CD8-positive, alpha-beta memory T cell (primary cell): ENCODE results near the gene EPS8L3. TPM values are rescaled to one million over a fixed set of nuclear protein-coding genes. Genes with fewer than 3 reads are reported as not detected.

Experiments
- CTCF ChIA-PET: fragments of 350-600 bp; sonication (Branson Sonifier 250); formaldehyde crosslinking; loops from one replicate; lab custom pipeline; 2021; ENCODE audit warnings: antibody characterized with exemption; lab: Charles Lee
- POLR2A ChIA-PET: fragments of 350-600 bp; sonication (Branson Sonifier 250); formaldehyde crosslinking; loops from one replicate; lab custom pipeline; 2021; ENCODE audit warnings: antibody characterized with exemption; lab: Charles Lee
- DNase-seq, 5 donors: peaks; one replicate each; pipeline versions ENCODE4 v3.0.0 to v3.0.0-alpha.2; 2020 to 2022; ENCODE audit warnings: mixed read lengths in 1 of 5
- H3K27ac ChIP-seq: one replicate; pipeline ENCODE4 v1.7.0; 2013; ENCODE audit warnings: low read depth, mild to moderate bottlenecking, low read length, moderate library complexity
- H3K27me3 ChIP-seq: 2 replicates; pipeline ENCODE4 v1.7.0; 2013; ENCODE audit warnings: low read length, mild to moderate bottlenecking; ENCODE audit not compliant: insufficient read depth, poor library complexity, severe bottlenecking
- H3K36me3 ChIP-seq: 2 replicates; pipeline ENCODE4 v1.7.0; 2013; ENCODE audit warnings: mild to moderate bottlenecking, low read length, moderate library complexity; ENCODE audit not compliant: insufficient read depth
- H3K4me1 ChIP-seq: 2 replicates; pipeline ENCODE4 v1.7.0; 2013; ENCODE audit warnings: mild to moderate bottlenecking, low read length, moderate library complexity; ENCODE audit not compliant: insufficient read depth
- H3K4me3 ChIP-seq: 2 replicates; pipeline ENCODE4 v1.7.0; 2013; ENCODE audit warnings: mild to moderate bottlenecking, low read length
- H3K9me3 ChIP-seq: 2 replicates; pipeline ENCODE4 v1.7.0; 2013; ENCODE audit warnings: mild to moderate bottlenecking, low read length
- H3K27ac Mint-ChIP-seq, 8 donors: one replicate each; pipeline ENCODE4 v1.8.0; 2020 to 2021; ENCODE audit warnings: mixed read lengths in 8 of 8, mild to moderate bottlenecking in 6 of 8, inconsistent platforms in 3 of 8, moderate library complexity in 3 of 8
- H3K27me3 Mint-ChIP-seq, 2 donors: one replicate each; pipeline ENCODE4 v1.8.0; 2020 to 2021; ENCODE audit warnings: mixed read lengths in 2 of 2, mild to moderate bottlenecking in 1 of 2, moderate library complexity in 1 of 2
- H3K36me3 Mint-ChIP-seq, 3 donors: one replicate each; pipeline ENCODE4 v1.8.0; 2020 to 2021; ENCODE audit warnings: mixed read lengths in 3 of 3, inconsistent platforms in 1 of 3, mild to moderate bottlenecking in 1 of 3
- H3K4me1 Mint-ChIP-seq, 3 donors: one replicate each; pipeline ENCODE4 v1.8.0; 2020 to 2021; ENCODE audit warnings: mixed read lengths in 3 of 3, inconsistent platforms in 1 of 3, mild to moderate bottlenecking in 1 of 3
- H3K4me3 Mint-ChIP-seq, 7 donors: one replicate each; pipeline ENCODE4 v1.8.0; 2020 to 2021; ENCODE audit warnings: mixed read lengths in 7 of 7, mild to moderate bottlenecking in 6 of 7, moderate library complexity in 4 of 7, inconsistent platforms in 2 of 7
- H3K9me3 Mint-ChIP-seq, 5 donors: one replicate each; pipeline ENCODE4 v1.8.0; 2020 to 2022; ENCODE audit warnings: mixed read lengths in 5 of 5, mild to moderate bottlenecking in 3 of 5, moderate library complexity in 2 of 5, inconsistent platforms in 1 of 5
- polyA plus RNA-seq: library from polyadenylated mRNA; unstranded; fragments of 300-500 nt; fragmentation: Illumina TruSeq; gene quantifications from one replicate; pipeline ENCODE4 v1.2.3, GENCODE V29; 2021
- total RNA-seq, 2 experiments: library from RNA; stranded (reverse); gene quantifications; one replicate each; pipeline ENCODE4 v1.2.3, GENCODE V29; 2021

Gene EPS8L3
- total and polyA plus RNA-seq, 3 experiments from 2014 or later, result not detected

GRCh38 chr1:109728870-109729269 lies 34.9 kb downstream of the EPS8L3 start:
- Histone ChIP-seq H3K9me3 (no peaks in the 10 kb centered on the region), H3K27me3 (no peaks in the 10 kb centered on the region), H3K4me3 (no peak overlapping the region), H3K36me3 (no peaks in the 10 kb centered on the region), H3K27ac (no peak overlapping the region), H3K4me1 (no peaks in the 10 kb centered on the region)
- CTCF ChIA-PET, result no interaction called here
- H3K27me3 Mint-ChIP-seq, result peaks cover 6 to 23% of the 10 kb centered on the region in 2 donors
- H3K36me3 Mint-ChIP-seq, result peaks cover 0 to 3% (median 0%) of the 10 kb centered on the region in 3 donors
- no peaks in the 10 kb centered on the region for H3K9me3 Mint-ChIP-seq
- H3K4me1 Mint-ChIP-seq, result no peaks in the 10 kb centered on the region
- POLR2A ChIA-PET, result no interaction called here
- no peak overlapping the region for H3K27ac Mint-ChIP-seq
- no peak overlapping the region for H3K4me3 Mint-ChIP-seq
- DNase-seq, result no peak

DNA sequence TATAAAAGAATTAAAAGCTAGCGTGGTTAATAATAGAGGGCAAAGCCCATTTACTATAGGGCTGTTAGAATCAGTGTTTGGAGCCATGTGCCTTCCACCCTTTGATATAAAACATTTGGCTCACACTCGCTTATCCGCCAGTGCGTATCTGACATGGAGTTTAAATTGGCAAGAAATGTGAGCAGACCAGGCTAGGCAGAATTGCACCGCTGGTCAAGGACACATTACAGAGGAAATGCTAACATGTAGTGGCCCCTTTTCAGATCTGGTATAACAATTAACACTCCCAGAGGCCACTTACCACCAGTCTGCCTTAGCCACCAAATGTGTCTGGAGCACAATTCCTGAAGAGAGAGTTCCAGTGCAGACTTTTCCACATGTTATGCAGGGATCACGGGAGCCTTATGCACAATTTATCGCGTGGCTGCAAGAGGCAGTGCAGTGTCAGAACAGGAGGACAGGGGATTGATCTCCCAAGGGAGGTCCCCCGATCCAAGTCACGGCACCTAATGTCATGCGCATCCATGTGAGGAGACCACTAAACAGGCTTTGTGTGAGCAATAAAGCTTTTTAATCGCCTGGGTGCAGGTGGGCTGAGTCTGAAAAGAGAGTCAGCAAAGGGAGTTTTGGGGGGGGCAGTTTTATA lies 36.9 kb downstream of the EPS8L3 start:
- H3K4me1 Mint-ChIP-seq, result no peaks in the 10 kb centered on the region
- H3K27ac Mint-ChIP-seq, result peak overlapping the region in 1 of 8 donors; percentile 34
- H3K27ac ChIP-seq, result no peak overlapping the region
- H3K4me3 ChIP-seq, result no peak overlapping the region
- H3K36me3 ChIP-seq, result no peaks in the 10 kb centered on the region
- POLR2A ChIA-PET, result no interaction called here
- peaks cover 0 to 3% (median 0%) of the 10 kb centered on the region in 3 donors for H3K36me3 Mint-ChIP-seq
- no peaks in the 10 kb centered on the region for H3K9me3 Mint-ChIP-seq
- no peak for DNase-seq
- CTCF ChIA-PET, result interaction anchor here (1.4 kb wide), 1 partner anchor 87 kb away, joined by 4 read pairs; no protein-coding TSS in a partner anchor
- H3K27me3 ChIP-seq, result no peaks in the 10 kb centered on the region
- H3K27me3 Mint-ChIP-seq, result peaks cover 6 to 22% of the 10 kb centered on the region in 2 donors
- H3K4me3 Mint-ChIP-seq, result peak overlapping the region in 1 of 7 donors; percentile 18
- H3K9me3 ChIP-seq, result no peaks in the 10 kb centered on the region
- no peaks in the 10 kb centered on the region for H3K4me1 ChIP-seq

DNA sequence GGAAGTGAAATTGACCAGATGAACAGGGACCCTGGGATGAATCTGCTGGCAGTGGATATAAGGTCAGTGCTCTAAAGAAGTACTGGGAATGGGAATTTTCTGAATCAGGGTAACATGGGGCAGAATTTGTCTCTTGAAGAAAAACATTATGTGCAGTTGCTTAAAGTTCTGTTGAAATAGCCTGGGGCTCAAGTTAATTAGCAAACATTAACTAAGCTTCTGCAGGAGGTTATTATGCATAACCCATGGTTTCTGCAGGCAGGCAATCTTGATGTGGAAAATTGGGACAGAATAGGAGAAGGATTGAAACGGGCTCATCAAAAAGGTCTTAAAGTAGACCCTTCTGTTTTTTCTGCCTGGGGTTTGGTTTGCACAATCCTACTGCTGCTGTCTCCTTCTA lies 37.7 kb downstream of the EPS8L3 start:
- Histone ChIP-seq H3K9me3 (no peaks in the 10 kb centered on the region), H3K4me1 (no peaks in the 10 kb centered on the region), H3K4me3 (no peak overlapping the region), H3K27me3 (no peaks in the 10 kb centered on the region), H3K27ac (no peak overlapping the region), H3K36me3 (no peaks in the 10 kb centered on the region)
- H3K27me3 Mint-ChIP-seq, result peaks cover 6 to 17% of the 10 kb centered on the region in 2 donors
- POLR2A ChIA-PET, result no interaction called here
- H3K27ac Mint-ChIP-seq, result peak overlapping the region in 1 of 8 donors; percentile 74
- peaks cover 0 to 3% (median 0%) of the 10 kb centered on the region in 3 donors for H3K36me3 Mint-ChIP-seq
- no peaks in the 10 kb centered on the region for H3K9me3 Mint-ChIP-seq
- CTCF ChIA-PET, result no interaction called here
- H3K4me1 Mint-ChIP-seq, result no peaks in the 10 kb centered on the region
- no peak for DNase-seq
- no peak overlapping the region for H3K4me3 Mint-ChIP-seq

- Mint-ChIP-seq H3K4me1 (no peaks in the 10 kb centered on the region), H3K27me3 (peaks cover 3 to 14% of the 10 kb centered on the region in 2 donors), H3K27ac (no peak overlapping the region), H3K36me3 (peaks cover 0 to 3% (median 0%) of the 10 kb centered on the region in 3 donors), H3K9me3 (no peaks in the 10 kb centered on the region), H3K4me3 (no peak overlapping the region)
- ChIA-PET POLR2A (no interaction called here), CTCF (no interaction called here)
- H3K36me3 ChIP-seq, result no peaks in the 10 kb centered on the region
- H3K27ac ChIP-seq, result no peak overlapping the region
- no peak overlapping the region for H3K4me3 ChIP-seq
- no peaks in the 10 kb centered on the region for H3K27me3 ChIP-seq
- no peaks in the 10 kb centered on the region for H3K9me3 ChIP-seq
- no peaks in the 10 kb centered on the region for H3K4me1 ChIP-seq
- no peak for DNase-seq
Measured at GRCh38 chr1:109725510-109725909, 38.2 kb downstream of the EPS8L3 start.

- Histone ChIP-seq H3K9me3 (no peaks in the 10 kb centered on the region), H3K4me1 (no peaks in the 10 kb centered on the region), H3K27ac (no peak overlapping the region), H3K27me3 (no peaks in the 10 kb centered on the region), H3K36me3 (no peaks in the 10 kb centered on the region), H3K4me3 (no peak overlapping the region)
- no peak overlapping the region for H3K27ac Mint-ChIP-seq
- no peaks in the 10 kb centered on the region for H3K9me3 Mint-ChIP-seq
- ChIA-PET POLR2A (no interaction called here), CTCF (no interaction called here)
- peaks cover 0 to 3% (median 0%) of the 10 kb centered on the region in 3 donors for H3K36me3 Mint-ChIP-seq
- H3K4me3 Mint-ChIP-seq, result no peak overlapping the region
- DNase-seq, result no peak
- no peaks in the 10 kb centered on the region for H3K4me1 Mint-ChIP-seq
- peaks cover 0 to 14% of the 10 kb centered on the region in 2 donors for H3K27me3 Mint-ChIP-seq
Measured at GRCh38 chr1:109724933-109725332, 38.8 kb downstream of the EPS8L3 start.

GRCh38 chr1:109722908-109723691 lies 40.6 kb downstream of the EPS8L3 start:
- H3K4me3 Mint-ChIP-seq, result no peak overlapping the region
- Histone ChIP-seq H3K36me3 (no peaks in the 10 kb centered on the region), H3K9me3 (no peaks in the 10 kb centered on the region), H3K27me3 (no peaks in the 10 kb centered on the region), H3K4me3 (no peak overlapping the region), H3K27ac (no peak overlapping the region), H3K4me1 (no peaks in the 10 kb centered on the region)
- ChIA-PET CTCF (no interaction called here), POLR2A (no interaction called here)
- H3K27ac Mint-ChIP-seq, result no peak overlapping the region
- peaks cover 0 to 3% (median 0%) of the 10 kb centered on the region in 3 donors for H3K36me3 Mint-ChIP-seq
- H3K4me1 Mint-ChIP-seq, result no peaks in the 10 kb centered on the region
- H3K27me3 Mint-ChIP-seq, result peaks cover 0 to 13% of the 10 kb centered on the region in 2 donors
- no peak for DNase-seq
- H3K9me3 Mint-ChIP-seq, result no peaks in the 10 kb centered on the region

DNA sequence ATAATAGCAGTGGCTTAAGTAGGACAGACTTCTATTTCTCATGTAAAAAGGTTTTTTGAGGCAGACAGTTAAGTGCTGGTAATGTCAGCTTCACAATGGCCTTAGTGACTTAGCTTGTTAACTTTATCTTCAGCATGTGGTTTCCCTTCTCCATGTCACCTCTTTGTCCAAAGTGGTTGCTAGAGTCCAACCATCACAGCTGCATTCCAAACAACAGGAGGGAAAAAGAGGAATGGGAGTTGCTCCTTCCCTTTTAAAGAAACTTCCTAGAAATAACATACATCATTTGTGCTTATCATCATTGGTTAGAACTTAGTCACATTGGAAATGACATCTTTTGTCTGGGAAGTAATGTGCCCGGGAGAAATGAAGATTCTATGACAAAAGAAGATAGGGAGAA lies 41.8 kb downstream of the EPS8L3 start:
- Histone ChIP-seq H3K27me3 (no peaks in the 10 kb centered on the region), H3K4me1 (no peaks in the 10 kb centered on the region), H3K36me3 (no peaks in the 10 kb centered on the region), H3K9me3 (no peaks in the 10 kb centered on the region), H3K4me3 (no peak overlapping the region), H3K27ac (no peak overlapping the region)
- H3K9me3 Mint-ChIP-seq, result no peaks in the 10 kb centered on the region
- H3K4me1 Mint-ChIP-seq, result no peaks in the 10 kb centered on the region
- ChIA-PET CTCF (no interaction called here), POLR2A (no interaction called here)
- peaks cover 0 to 1% (median 0%) of the 10 kb centered on the region in 3 donors for H3K36me3 Mint-ChIP-seq
- peak overlapping the region in 1 of 8 donors; percentile 58 for H3K27ac Mint-ChIP-seq
- H3K4me3 Mint-ChIP-seq, result no peak overlapping the region
- H3K27me3 Mint-ChIP-seq, result peaks cover 0 to 14% of the 10 kb centered on the region in 2 donors
- DNase-seq, result no peak

GRCh38 chr1:109721042-109721441 lies 42.7 kb downstream of the EPS8L3 start:
- Histone ChIP-seq H3K27ac (no peak overlapping the region), H3K4me1 (no peaks in the 10 kb centered on the region), H3K4me3 (no peak overlapping the region), H3K27me3 (no peaks in the 10 kb centered on the region), H3K9me3 (no peaks in the 10 kb centered on the region), H3K36me3 (no peaks in the 10 kb centered on the region)
- Mint-ChIP-seq H3K9me3 (no peaks in the 10 kb centered on the region), H3K4me1 (no peaks in the 10 kb centered on the region), H3K4me3 (no peak overlapping the region), H3K36me3 (no peaks in the 10 kb centered on the region), H3K27ac (peak overlapping the region in 1 of 8 donors; percentile 22), H3K27me3 (peaks cover 0 to 11% of the 10 kb centered on the region in 2 donors)
- POLR2A ChIA-PET, result no interaction called here
- CTCF ChIA-PET, result no interaction called here
- no peak for DNase-seq
